Activated CD4-positive, alpha-beta T cell treated with anti-CD3 and anti-CD28 coated beads for 36 hours (primary cell): ENCODE data around the gene GABRR3. TPM values are rescaled to one million over a fixed set of nuclear protein-coding genes. Genes with fewer than 3 reads are reported as not detected.

Experiments
- ATAC-seq: fragments of 200-7000 bp; cut with Tn5 transposase; one replicate; pipeline ENCODE4 v1.10.0; 2021; ENCODE audit warnings: mild to moderate bottlenecking, moderate library complexity
- CTCF ChIA-PET: fragments of 350-600 bp; sonication (Branson Sonifier 250); formaldehyde crosslinking; loops from one replicate; lab custom pipeline; 2021; ENCODE audit warnings: antibody characterized with exemption; lab: Charles Lee
- POLR2A ChIA-PET: fragments of 350-600 bp; sonication (Branson Sonifier 250); formaldehyde crosslinking; loops from one replicate; lab custom pipeline; 2021; ENCODE audit warnings: antibody characterized with exemption, inconsistent platforms; lab: Charles Lee
- DNase-seq: peaks from one replicate; pipeline ENCODE4 v3.0.0-alpha.2; 2020
- H3K27ac Mint-ChIP-seq: one replicate; pipeline ENCODE4 v1.8.0; 2021; ENCODE audit warnings: mixed read lengths
- H3K27me3 Mint-ChIP-seq: one replicate; pipeline ENCODE4 v1.8.0; 2021; ENCODE audit warnings: mixed read lengths
- H3K36me3 Mint-ChIP-seq: one replicate; pipeline ENCODE4 v1.8.0; 2021; ENCODE audit warnings: low read depth, mixed read lengths
- H3K4me1 Mint-ChIP-seq: one replicate; pipeline ENCODE4 v1.8.0; 2021; ENCODE audit warnings: mixed read lengths
- H3K4me3 Mint-ChIP-seq: one replicate; pipeline ENCODE4 v1.8.0; 2021; ENCODE audit warnings: mild to moderate bottlenecking, moderate library complexity, mixed read lengths
- H3K9me3 Mint-ChIP-seq: one replicate; pipeline ENCODE4 v1.8.0; 2021; ENCODE audit warnings: low read depth, mixed read lengths
- intact Hi-C, 2 experiments: fragments of 100-400 bp; cut with DNase I in 1 of 2; cut with micrococcal nuclease in 1 of 2; formaldehyde crosslinking; loops; one replicate each; pipeline versions ENCODE4 v1.14.2 to v1.15.1; 2022 to 2024; cut with DNase I, micrococcal nuclease
- total RNA-seq, 2 experiments: library from RNA; stranded (reverse); gene quantifications; one replicate each; pipeline ENCODE4 v1.2.3, GENCODE V29; 2021

The GABRR3 gene
- total RNA-seq, 2 experiments from 2014 or later: not detected

- Mint-ChIP-seq H3K36me3 (no peaks in the 10 kb centered on the region), H3K27ac (peak overlapping the region; percentile 97), H3K9me3 (peaks cover 2% of the 10 kb centered on the region), H3K4me3 (no peak overlapping the region), H3K4me1 (peaks cover 12% of the 10 kb centered on the region), H3K27me3 (peaks cover 7% of the 10 kb centered on the region)
- POLR2A ChIA-PET: no interaction called here
- CTCF ChIA-PET: interaction anchor here (0.6 to 7.0 kb wide), 19 partner anchors 12 to 777 kb away, joined by 3 to 55 read pairs (median 4); no protein-coding TSS in a partner anchor
- intact Hi-C loops: loop anchor here (1.0 to 5.0 kb wide), 11 partner anchors 146 to 863 kb away; partner anchors contain the start of genes CPOX (in 2 of the 2), CLDND1 (in 1 of the 2) and DCBLD2 (in 1 of the 2)
- no peak for DNase-seq
- peak; percentile 72 for ATAC-seq
These were observed 3.8 kb upstream of the GABRR3 start for GRCh38 chr3:98038876-98039275.

- H3K27ac Mint-ChIP-seq: no peak overlapping the region
- CTCF ChIA-PET: interaction anchor here (0.6 to 7.0 kb wide), 16 partner anchors 12 to 776 kb away, joined by 3 to 55 read pairs (median 4); no protein-coding TSS in a partner anchor
- no peaks in the 10 kb centered on the region for H3K36me3 Mint-ChIP-seq
- intact Hi-C loops: loop anchor here (2.0 to 5.0 kb wide), 8 partner anchors 147 to 864 kb away; partner anchors contain the start of genes CPOX (in 2 of the 2), CLDND1 (in 1 of the 2) and DCBLD2 (in 1 of the 2)
- ATAC-seq (peak; percentile 13), DNase-seq (no peak)
- H3K4me1 Mint-ChIP-seq: peaks cover 12% of the 10 kb centered on the region
- H3K27me3 Mint-ChIP-seq: peaks cover 8% of the 10 kb centered on the region
- no peak overlapping the region for H3K4me3 Mint-ChIP-seq
- peaks cover 2% of the 10 kb centered on the region for H3K9me3 Mint-ChIP-seq
- POLR2A ChIA-PET: interaction anchor here (0.7 to 0.8 kb wide), 2 partner anchors 95 to 485 kb away, joined by 3 to 4 read pairs; partner anchors contain the start of gene CLDND1
These were observed 3.2 kb upstream of the GABRR3 start for GRCh38 chr3:98038286-98038685.

- H3K36me3 Mint-ChIP-seq: no peaks in the 10 kb centered on the region
- intact Hi-C loops: no loop called here
- no peak for DNase-seq
- no peak overlapping the region for H3K4me3 Mint-ChIP-seq
- ChIA-PET CTCF (interaction anchor here (1.2 kb wide), 1 partner anchor 12 kb away, joined by 4 read pairs; no protein-coding TSS in a partner anchor), POLR2A (no interaction called here)
- H3K9me3 Mint-ChIP-seq: no peaks in the 10 kb centered on the region
- H3K4me1 Mint-ChIP-seq: peaks cover 16% of the 10 kb centered on the region
- peaks cover 8% of the 10 kb centered on the region for H3K27me3 Mint-ChIP-seq
- no peak overlapping the region for H3K27ac Mint-ChIP-seq
- no peak for ATAC-seq
These were observed 629 bp downstream of the GABRR3 start for GRCh38 chr3:98034486-98034885.

GRCh38 chr3:98034036-98034435 lies 1.1 kb downstream of the GABRR3 start:
- Mint-ChIP-seq H3K27me3 (peaks cover 8% of the 10 kb centered on the region), H3K4me1 (peaks cover 17% of the 10 kb centered on the region), H3K27ac (no peak overlapping the region), H3K4me3 (no peak overlapping the region), H3K9me3 (no peaks in the 10 kb centered on the region), H3K36me3 (no peaks in the 10 kb centered on the region)
- ATAC-seq (no peak), DNase-seq (no peak)
- ChIA-PET POLR2A (no interaction called here), CTCF (interaction anchor here (0.6 to 1.2 kb wide), 2 partner anchors 11 to 559 kb away, joined by 3 to 4 read pairs; no protein-coding TSS in a partner anchor)
- intact Hi-C loops: no loop called here

- H3K9me3 Mint-ChIP-seq: no peaks in the 10 kb centered on the region
- H3K27me3 Mint-ChIP-seq: peaks cover 8% of the 10 kb centered on the region
- DNase-seq (no peak), ATAC-seq (peak; percentile 26)
- POLR2A ChIA-PET: no interaction called here
- H3K4me1 Mint-ChIP-seq: peaks cover 17% of the 10 kb centered on the region
- H3K36me3 Mint-ChIP-seq: no peaks in the 10 kb centered on the region
- CTCF ChIA-PET: no interaction called here
- H3K27ac Mint-ChIP-seq: no peak overlapping the region
- intact Hi-C loops: no loop called here
- no peak overlapping the region for H3K4me3 Mint-ChIP-seq
These were observed 2.2 kb downstream of the GABRR3 start for GRCh38 chr3:98032904-98033303.

- Mint-ChIP-seq H3K9me3 (no peaks in the 10 kb centered on the region), H3K27me3 (peaks cover 8% of the 10 kb centered on the region), H3K27ac (no peak overlapping the region), H3K36me3 (no peaks in the 10 kb centered on the region), H3K4me3 (no peak overlapping the region), H3K4me1 (peaks cover 17% of the 10 kb centered on the region)
- ATAC-seq (no peak), DNase-seq (no peak)
- CTCF ChIA-PET: interaction anchor here (1.1 kb wide), 1 partner anchor 8 kb away, joined by 3 read pairs; no protein-coding TSS in a partner anchor
- POLR2A ChIA-PET: no interaction called here
- intact Hi-C loops: no loop called here
These were observed 2.9 kb downstream of the GABRR3 start for GRCh38 chr3:98032265-98032664.

GRCh38 chr3:98029083-98029482 lies 6.0 kb downstream of the GABRR3 start:
- peaks cover 3% of the 10 kb centered on the region for H3K27me3 Mint-ChIP-seq
- intact Hi-C loops: loop anchor here (10.0 kb wide), 2 partner anchors 84 to 1164 kb away; no protein-coding TSS in a partner anchor
- DNase-seq (no peak), ATAC-seq (peak; percentile 65)
- POLR2A ChIA-PET: no interaction called here
- H3K27ac Mint-ChIP-seq: peak overlapping the region; percentile 64
- H3K4me3 Mint-ChIP-seq: peak overlapping the region; percentile 21
- H3K9me3 Mint-ChIP-seq: no peaks in the 10 kb centered on the region
- CTCF ChIA-PET: no interaction called here
- H3K4me1 Mint-ChIP-seq: peaks cover 17% of the 10 kb centered on the region
- H3K36me3 Mint-ChIP-seq: no peaks in the 10 kb centered on the region

- DNase-seq: no peak
- intact Hi-C loops: loop anchor here (10.0 kb wide), 2 partner anchors 82 to 1162 kb away; no protein-coding TSS in a partner anchor
- no peak for ATAC-seq
- H3K36me3 Mint-ChIP-seq: no peaks in the 10 kb centered on the region
- H3K4me1 Mint-ChIP-seq: peaks cover 21% of the 10 kb centered on the region
- POLR2A ChIA-PET: no interaction called here
- H3K4me3 Mint-ChIP-seq: no peak overlapping the region
- no peaks in the 10 kb centered on the region for H3K9me3 Mint-ChIP-seq
- H3K27ac Mint-ChIP-seq: no peak overlapping the region
- H3K27me3 Mint-ChIP-seq: no peaks in the 10 kb centered on the region
- CTCF ChIA-PET: interaction anchor here (0.6 to 8.8 kb wide), 6 partner anchors 12 to 234 kb away, joined by 3 to 118 read pairs (median 8); no protein-coding TSS in a partner anchor
These were observed 8.0 kb downstream of the GABRR3 start for GRCh38 chr3:98027085-98027446.

GRCh38 chr3:98026425-98027084 lies 8.6 kb downstream of the GABRR3 start:
- DNase-seq: no peak
- Mint-ChIP-seq H3K4me1 (peaks cover 21% of the 10 kb centered on the region), H3K27ac (no peak overlapping the region), H3K27me3 (no peaks in the 10 kb centered on the region), H3K4me3 (no peak overlapping the region), H3K9me3 (no peaks in the 10 kb centered on the region), H3K36me3 (no peaks in the 10 kb centered on the region)
- POLR2A ChIA-PET: interaction anchor here (0.6 kb wide), 1 partner anchor 18 kb away, joined by 4 read pairs; no protein-coding TSS in a partner anchor
- intact Hi-C loops: loop anchor here (10.0 kb wide), 2 partner anchors 82 to 1162 kb away; no protein-coding TSS in a partner anchor
- ATAC-seq: no peak
- CTCF ChIA-PET: interaction anchor here (0.6 to 8.8 kb wide), 10 partner anchors 12 to 317 kb away, joined by 3 to 118 read pairs (median 6); partner anchors contain the start of gene CRYBG3

- Mint-ChIP-seq H3K4me3 (no peak overlapping the region), H3K36me3 (no peaks in the 10 kb centered on the region), H3K27me3 (no peaks in the 10 kb centered on the region), H3K4me1 (peaks cover 21% of the 10 kb centered on the region), H3K9me3 (no peaks in the 10 kb centered on the region), H3K27ac (no peak overlapping the region)
- ChIA-PET CTCF (interaction anchor here (0.6 to 8.8 kb wide), 9 partner anchors 13 to 547 kb away, joined by 3 to 118 read pairs (median 12); partner anchors contain the start of gene CRYBG3), POLR2A (no interaction called here)
- intact Hi-C loops: loop anchor here (10.0 kb wide), 2 partner anchors 81 to 1161 kb away; no protein-coding TSS in a partner anchor
- ATAC-seq (no peak), DNase-seq (no peak)
These were observed 9.6 kb downstream of the GABRR3 start for GRCh38 chr3:98025392-98025945.
